Breast epithelium (tissue), 4 donors: ENCODE data around the gene EXOC8. TPM values are rescaled to one million over a fixed set of nuclear protein-coding genes. Genes with fewer than 3 reads are reported as not detected.

Experiments
- DNase-seq, 2 donors: peaks; one replicate each; pipeline ENCODE4 v3.0.0-alpha.2; 2019; ENCODE audit warnings: low spot score in 2 of 2
- H3K27ac ChIP-seq, 2 donors: fragments of 200-600 bp; sonication (generic) in 1 of 2; one replicate each; pipeline ENCODE4 v1.5.1; 2016 to 2019; ENCODE audit warnings: mild to moderate bottlenecking in 1 of 2
- H3K27me3 ChIP-seq, 2 donors: fragments of 200-600 bp; sonication (generic) in 1 of 2; one replicate each; pipeline versions ENCODE4 v1.5.1 to v1.6.0; 2017 to 2019; ENCODE audit warnings: control low read depth in 1 of 2, mild to moderate bottlenecking in 1 of 2
- H3K36me3 ChIP-seq: fragments of 200-600 bp; one replicate; pipeline ENCODE4 v1.5.1; 2019
- H3K4me1 ChIP-seq, 2 donors: fragments of 200-600 bp; sonication (generic); one replicate each; pipeline ENCODE4 v1.5.1; 2016 to 2019; ENCODE audit warnings: control low read depth in 1 of 2
- H3K4me3 ChIP-seq, 3 donors: fragments of 200-600 bp; sonication (generic); 1 replicate in 2 of 3; 2 replicates in 1 of 3; pipeline ENCODE4 v1.5.1; 2016 to 2019; ENCODE audit warnings: mild to moderate bottlenecking in 3 of 3, moderate library complexity in 2 of 3
- H3K9me3 ChIP-seq, 2 donors: fragments of 200-600 bp; sonication (generic) in 1 of 2; one replicate each; pipeline ENCODE4 v1.5.1; 2016 to 2019; ENCODE audit warnings: control low read depth in 1 of 2
- POLR2A ChIP-seq: fragments of 450-650 bp; IDR thresholded peaks from one replicate; pipeline ENCODE4 v1.6.1; 2016; ENCODE audit warnings: antibody characterized with exemption, mild to moderate bottlenecking, moderate library complexity
- POLR2AphosphoS5 ChIP-seq, 3 donors: sonication (generic); formaldehyde crosslinking; IDR thresholded peaks; one replicate each; pipeline ENCODE4 v1.6.1; 2017; ENCODE audit warnings: antibody characterized with exemption in 3 of 3
- intact Hi-C: fragments of 100-400 bp; cut with DNase I; formaldehyde crosslinking; loops from one replicate; pipeline ENCODE4 v1.15.1; 2023; ENCODE audit warnings: low total_unique reads
- total RNA-seq, 3 donors: library from RNA; depleted of rRNA; stranded (reverse); fragments of >200 nt; gene quantifications; one replicate each; pipeline ENCODE4 v1.1.0, GENCODE V29; 2016
- TF ChIP-seq, protein P1 (sequence below), 3 donors: fragments of 450-650 bp; IDR thresholded peaks; one replicate each; pipeline ENCODE4 v1.5.1; 2016 to 2017; ENCODE audit warnings: antibody characterized with exemption in 3 of 3, mild to moderate bottlenecking in 3 of 3, moderate library complexity in 3 of 3

The EXOC8 gene
- total RNA-seq, 3 donors from 2014 or later = 13.1 to 17.7 (median 15.0) TPM

DNA sequence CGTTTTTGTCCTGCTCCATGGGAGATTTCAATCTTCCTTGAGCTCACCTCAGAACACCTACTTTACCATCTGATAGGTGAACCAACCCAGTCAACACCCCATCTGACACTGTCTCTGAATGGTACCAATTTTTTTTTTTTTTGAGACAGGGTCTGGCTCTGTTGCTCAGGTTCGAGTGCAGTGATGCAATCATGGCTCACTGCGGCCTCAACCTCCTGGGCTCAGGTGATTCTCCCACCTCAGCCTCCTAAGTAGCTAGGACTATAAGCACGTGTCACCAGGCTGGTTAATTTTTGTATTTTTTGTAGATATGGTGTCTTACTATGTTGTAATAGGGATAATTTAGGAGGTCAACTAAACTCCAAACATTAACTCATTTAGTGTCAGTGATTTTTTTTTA, 36.7 kb upstream of the EXOC8 start:
- Histone ChIP-seq H3K27ac (no peak overlapping the region), H3K4me1 (no peaks in the 10 kb centered on the region), H3K4me3 (no peak overlapping the region), H3K9me3 (no peaks in the 10 kb centered on the region), H3K36me3 (no peaks in the 10 kb centered on the region), H3K27me3 (no peaks in the 10 kb centered on the region)
- TF ChIP-seq POLR2AphosphoS5 (IDR thresholded peaks at IDR 0.05) = no peak
- TF ChIP-seq, protein P1, sequence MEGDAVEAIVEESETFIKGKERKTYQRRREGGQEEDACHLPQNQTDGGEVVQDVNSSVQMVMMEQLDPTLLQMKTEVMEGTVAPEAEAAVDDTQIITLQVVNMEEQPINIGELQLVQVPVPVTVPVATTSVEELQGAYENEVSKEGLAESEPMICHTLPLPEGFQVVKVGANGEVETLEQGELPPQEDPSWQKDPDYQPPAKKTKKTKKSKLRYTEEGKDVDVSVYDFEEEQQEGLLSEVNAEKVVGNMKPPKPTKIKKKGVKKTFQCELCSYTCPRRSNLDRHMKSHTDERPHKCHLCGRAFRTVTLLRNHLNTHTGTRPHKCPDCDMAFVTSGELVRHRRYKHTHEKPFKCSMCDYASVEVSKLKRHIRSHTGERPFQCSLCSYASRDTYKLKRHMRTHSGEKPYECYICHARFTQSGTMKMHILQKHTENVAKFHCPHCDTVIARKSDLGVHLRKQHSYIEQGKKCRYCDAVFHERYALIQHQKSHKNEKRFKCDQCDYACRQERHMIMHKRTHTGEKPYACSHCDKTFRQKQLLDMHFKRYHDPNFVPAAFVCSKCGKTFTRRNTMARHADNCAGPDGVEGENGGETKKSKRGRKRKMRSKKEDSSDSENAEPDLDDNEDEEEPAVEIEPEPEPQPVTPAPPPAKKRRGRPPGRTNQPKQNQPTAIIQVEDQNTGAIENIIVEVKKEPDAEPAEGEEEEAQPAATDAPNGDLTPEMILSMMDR (IDR thresholded peaks at IDR 0.05) = no peak
- no peak for TF ChIP-seq POLR2A
- intact Hi-C loops = no loop called here
- DNase-seq = no peak

DNA sequence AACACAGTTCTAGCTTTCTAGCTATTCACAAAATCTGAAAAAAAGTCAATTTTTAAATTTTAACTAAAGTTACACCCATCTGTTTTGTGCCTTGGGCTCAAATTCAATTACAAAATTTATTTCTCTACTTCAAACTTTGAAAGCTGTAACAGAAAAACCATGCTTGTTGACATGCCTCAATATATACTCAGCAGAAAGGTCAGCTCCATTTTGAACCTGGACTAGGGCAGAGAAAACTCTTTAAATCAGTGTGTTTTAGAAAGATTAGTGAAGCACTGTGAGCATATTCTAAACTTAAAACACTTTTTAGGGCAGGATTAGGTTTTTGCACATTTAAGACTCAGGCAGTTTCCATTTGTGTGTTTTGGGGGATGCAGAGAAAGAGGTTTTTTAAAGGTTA, 34.8 kb upstream of the EXOC8 start:
- Histone ChIP-seq H3K36me3 (no peaks in the 10 kb centered on the region), H3K4me1 (no peaks in the 10 kb centered on the region), H3K9me3 (no peaks in the 10 kb centered on the region), H3K4me3 (no peak overlapping the region), H3K27ac (no peak overlapping the region), H3K27me3 (no peaks in the 10 kb centered on the region)
- no peak for TF ChIP-seq POLR2A
- TF ChIP-seq, protein P1 (IDR thresholded peaks at IDR 0.05) = no peak
- no peak for TF ChIP-seq POLR2AphosphoS5 (IDR thresholded peaks at IDR 0.05)
- DNase-seq = no peak
- intact Hi-C loops = no loop called here

DNA sequence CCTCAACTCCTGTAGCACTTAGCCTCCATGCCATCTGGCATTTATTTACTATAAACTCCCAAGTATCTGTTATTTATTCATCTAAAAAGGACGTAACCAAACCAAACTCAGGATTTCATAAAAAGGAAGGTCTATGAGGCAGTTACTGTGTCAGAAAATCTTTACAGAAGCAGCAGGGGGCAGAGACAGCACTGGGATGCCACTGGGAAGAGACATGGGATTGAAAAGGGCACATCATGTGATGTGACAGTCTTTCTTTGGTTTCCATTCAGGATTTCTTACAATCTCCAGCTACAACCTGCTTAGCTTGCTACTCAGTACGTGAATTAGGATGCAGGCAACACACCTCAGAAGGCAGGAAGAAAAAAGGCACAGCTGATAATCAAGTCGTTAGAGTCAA, 31.6 kb upstream of the EXOC8 start:
- H3K9me3 ChIP-seq = no peaks in the 10 kb centered on the region
- intact Hi-C loops = no loop called here
- no peaks in the 10 kb centered on the region for H3K36me3 ChIP-seq
- H3K27me3 ChIP-seq = no peaks in the 10 kb centered on the region
- TF ChIP-seq POLR2A (no peak), POLR2AphosphoS5 (IDR thresholded peaks at IDR 0.05) (no peak)
- TF ChIP-seq, protein P1 (IDR thresholded peaks at IDR 0.05) = no peak
- DNase-seq = no peak
- no peaks in the 10 kb centered on the region for H3K4me1 ChIP-seq
- no peak overlapping the region for H3K4me3 ChIP-seq
- no peak overlapping the region for H3K27ac ChIP-seq

DNA sequence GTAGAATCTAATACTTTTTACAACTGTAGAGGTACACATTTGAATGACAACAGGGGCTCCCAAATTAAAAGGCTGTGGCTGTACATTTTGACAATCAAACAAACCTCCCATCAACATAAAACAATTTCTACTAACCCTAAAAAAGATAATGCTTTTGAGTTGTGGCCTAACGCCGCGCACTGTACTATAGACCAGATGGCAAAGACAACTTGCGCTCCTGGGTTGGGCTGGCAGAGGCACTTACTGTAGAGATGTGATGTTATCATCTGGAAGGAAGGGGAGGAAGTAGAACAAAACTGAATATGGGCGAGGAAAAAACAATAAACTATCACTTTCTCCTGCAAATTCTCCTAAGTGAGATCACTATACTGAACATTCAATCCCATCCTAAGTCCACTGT, 26.5 kb upstream of the EXOC8 start:
- TF ChIP-seq POLR2A (no peak), POLR2AphosphoS5 (IDR thresholded peaks at IDR 0.05) (no peak)
- TF ChIP-seq, protein P1 (IDR thresholded peaks at IDR 0.05) = no peak
- intact Hi-C loops = no loop called here
- Histone ChIP-seq H3K9me3 (no peaks in the 10 kb centered on the region), H3K4me3 (no peak overlapping the region), H3K4me1 (no peaks in the 10 kb centered on the region), H3K36me3 (no peaks in the 10 kb centered on the region), H3K27me3 (no peaks in the 10 kb centered on the region), H3K27ac (no peak overlapping the region)
- no peak for DNase-seq

DNA sequence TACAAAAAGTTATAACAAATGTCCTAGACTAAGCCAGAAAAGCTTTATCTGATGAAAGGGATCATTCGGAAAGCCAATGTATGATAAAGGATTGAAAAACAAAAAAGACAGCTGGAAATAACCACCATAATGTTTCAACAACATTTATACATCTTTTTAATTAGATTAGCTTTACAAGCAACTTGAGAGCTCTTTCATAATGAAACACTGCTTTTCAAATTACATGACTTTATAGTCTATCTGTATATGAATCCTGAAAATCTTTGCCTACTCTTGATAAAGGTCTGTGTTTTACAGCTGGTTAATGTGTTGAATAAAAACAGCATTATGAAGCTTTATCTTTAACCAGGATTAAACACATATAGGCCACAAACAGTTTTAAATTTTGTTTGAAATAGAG, 26.0 kb upstream of the EXOC8 start:
- intact Hi-C loops = no loop called here
- Histone ChIP-seq H3K27ac (no peak overlapping the region), H3K4me3 (no peak overlapping the region), H3K9me3 (no peaks in the 10 kb centered on the region), H3K27me3 (no peaks in the 10 kb centered on the region), H3K36me3 (no peaks in the 10 kb centered on the region), H3K4me1 (no peaks in the 10 kb centered on the region)
- no peak for DNase-seq
- TF ChIP-seq POLR2AphosphoS5 (IDR thresholded peaks at IDR 0.05) (no peak), POLR2A (no peak)
- TF ChIP-seq, protein P1 (IDR thresholded peaks at IDR 0.05) = no peak
